HG03159 (cell line): ENCODE results near the gene LARGE1.

Experiments
- ATAC-seq: cut with Tn5 transposase; IDR thresholded peaks from one replicate; pipeline ENCODE4 v1.9.1; 2021; ENCODE audit warnings: mild to moderate bottlenecking, moderate library complexity; ENCODE audit not compliant: unreplicated experiment

LARGE1 gene

DNA sequence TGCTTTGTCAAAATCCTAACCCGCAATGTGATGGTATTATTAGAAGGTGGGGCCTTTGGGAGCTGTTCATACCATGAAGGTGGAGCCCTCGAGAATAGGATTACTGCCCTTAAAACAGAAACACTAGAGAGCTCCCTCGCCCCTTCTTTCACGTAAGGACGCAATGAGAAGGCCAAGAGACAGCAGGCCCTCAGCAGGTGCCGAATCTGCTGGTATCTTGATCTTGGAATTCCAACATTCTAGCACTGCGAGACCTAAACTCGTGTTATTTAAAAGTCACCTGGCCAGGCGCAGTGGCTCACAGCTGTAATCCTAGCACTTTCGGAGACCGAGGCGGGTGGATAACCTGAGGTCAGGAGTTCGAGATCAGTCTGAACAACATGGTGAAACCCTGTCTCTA, 33.1 kb downstream of the LARGE1 start:
- ATAC-seq = no peak

DNA sequence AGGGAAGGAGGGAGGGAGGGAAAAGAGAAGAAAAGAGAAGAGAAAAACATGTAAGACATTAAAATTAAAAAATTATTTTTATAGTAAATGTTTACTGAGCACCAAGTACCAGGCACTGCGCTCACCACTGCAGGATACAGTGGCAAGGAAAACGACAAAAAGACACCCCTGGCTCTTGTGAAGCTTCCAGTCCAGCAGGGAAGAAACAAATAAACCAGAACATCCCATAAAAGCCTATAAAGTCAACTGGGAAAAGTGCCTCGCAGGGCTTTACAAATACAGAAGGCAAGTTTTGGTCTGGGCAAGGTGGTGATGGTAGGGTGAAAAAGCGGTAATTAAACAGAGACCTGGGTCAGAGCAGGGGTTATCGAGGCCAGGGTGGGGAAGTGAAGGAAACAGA, 33.6 kb downstream of the LARGE1 start:
- ATAC-seq = no peak

DNA sequence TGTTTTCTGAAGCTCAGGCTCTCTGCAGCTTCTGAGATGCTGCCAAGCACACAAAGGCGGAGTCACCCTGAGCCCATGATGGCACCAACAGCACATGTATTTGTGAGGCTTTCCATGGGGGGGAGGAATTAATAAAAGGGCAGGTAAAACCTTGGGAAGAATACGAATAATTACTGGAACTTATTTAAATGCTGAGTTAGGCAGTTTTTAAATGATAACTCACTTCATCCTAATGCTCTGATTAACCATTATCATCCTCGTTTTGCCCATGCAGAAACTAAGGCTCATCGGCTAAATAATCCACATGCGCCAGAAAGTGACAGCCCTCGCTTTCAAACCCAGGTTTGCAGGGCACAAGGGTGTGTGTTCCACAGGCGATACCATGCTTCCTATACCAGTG, 35.4 kb downstream of the LARGE1 start:
- no peak for ATAC-seq

DNA sequence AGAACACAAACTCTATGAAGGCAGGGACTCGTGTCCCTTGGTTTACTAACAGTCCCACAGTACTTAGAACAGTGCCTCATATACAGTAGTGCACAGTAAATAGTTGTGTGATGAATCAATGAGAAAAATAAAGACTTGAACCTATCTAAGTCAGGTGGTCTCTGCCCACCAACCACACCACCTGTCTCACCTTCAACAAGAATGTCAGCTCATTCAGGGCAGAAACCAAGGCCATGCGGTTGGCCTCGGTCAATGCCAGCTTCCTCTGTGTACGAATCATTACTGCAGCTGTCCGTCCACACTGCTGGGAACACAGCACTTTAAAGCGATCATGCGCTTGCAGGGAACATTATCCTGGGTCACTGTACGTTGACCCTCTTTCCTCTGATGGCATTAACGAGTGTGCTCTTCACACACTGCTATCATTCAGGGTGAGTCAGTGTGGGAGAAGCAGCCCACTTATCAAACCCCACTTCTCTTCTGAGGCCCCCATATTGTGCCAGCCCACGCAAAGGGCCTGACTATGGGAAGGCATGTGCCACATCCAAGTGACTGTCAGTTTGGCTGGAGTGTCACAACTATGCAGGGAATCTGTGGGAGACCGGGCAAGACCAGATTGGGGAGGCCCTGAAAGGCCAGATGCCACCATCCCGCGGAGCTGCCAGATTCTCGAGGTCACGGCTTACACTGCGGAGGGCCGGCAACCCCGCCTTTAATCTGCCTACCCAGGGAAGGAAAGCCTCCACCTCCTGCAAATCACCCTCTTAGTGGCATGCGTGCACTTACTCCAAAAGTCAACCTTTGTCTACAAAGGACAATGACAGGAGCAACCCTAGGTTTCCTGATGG, 36.1 kb downstream of the LARGE1 start:
- no peak for ATAC-seq

DNA sequence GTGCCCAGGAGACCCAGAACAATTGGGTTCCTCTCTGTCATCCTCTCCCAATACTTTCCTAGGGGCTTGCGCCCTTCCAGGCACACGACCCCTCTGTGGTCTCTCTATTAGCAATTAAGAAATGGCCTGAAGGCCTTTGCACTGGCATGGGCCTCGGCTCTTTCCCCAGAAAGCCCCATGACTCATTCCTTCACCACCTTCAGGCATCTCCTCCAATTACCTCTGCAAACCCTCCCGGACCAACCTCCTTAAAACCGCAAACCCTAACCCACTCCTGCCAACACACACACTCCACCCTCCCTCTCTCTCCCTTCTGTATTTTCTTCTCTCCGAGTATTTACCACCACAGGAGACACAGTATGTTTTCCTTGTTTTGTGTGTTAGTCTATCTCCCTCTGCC, 36.7 kb downstream of the LARGE1 start:
- ATAC-seq = no peak

DNA sequence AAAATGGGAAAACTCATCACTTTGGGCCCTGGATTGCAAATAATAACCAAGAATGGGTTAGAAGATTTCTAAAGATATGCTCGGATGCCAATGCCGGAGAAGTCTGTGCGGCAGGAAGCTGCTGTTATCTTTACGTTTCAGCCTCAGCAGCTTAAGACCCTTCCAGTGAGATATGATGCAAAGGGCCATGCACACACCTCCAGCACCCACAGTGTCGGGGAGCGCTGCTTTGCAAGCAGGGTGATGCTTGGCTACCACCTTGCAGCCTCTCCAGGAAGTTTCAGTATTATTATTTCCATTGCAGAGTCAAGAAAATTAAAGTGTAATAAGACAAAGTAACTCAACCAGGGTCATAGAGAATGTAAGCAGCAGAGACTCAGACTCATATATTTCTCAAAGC, 37.3 kb downstream of the LARGE1 start:
- ATAC-seq = no peak

DNA sequence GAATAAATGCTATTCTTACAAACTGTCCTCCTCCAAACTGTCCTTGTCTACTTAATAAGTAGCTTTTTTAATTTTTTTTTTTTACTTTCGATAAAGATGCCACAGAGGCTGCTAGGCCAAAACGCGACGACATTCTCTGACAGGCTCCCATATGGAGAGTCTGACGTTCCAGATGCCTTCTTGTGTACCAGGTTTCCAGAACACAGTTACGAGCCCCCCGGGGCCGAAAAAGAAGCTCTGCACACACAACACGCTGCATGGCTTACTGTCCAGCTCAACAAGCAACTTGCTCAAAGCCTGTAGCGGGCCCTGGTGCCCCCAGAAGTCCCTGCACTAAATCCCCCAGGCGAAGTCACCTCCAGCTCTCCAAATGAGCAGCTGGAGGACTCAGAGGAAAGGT, 39.3 kb downstream of the LARGE1 start:
- ATAC-seq = no peak

DNA sequence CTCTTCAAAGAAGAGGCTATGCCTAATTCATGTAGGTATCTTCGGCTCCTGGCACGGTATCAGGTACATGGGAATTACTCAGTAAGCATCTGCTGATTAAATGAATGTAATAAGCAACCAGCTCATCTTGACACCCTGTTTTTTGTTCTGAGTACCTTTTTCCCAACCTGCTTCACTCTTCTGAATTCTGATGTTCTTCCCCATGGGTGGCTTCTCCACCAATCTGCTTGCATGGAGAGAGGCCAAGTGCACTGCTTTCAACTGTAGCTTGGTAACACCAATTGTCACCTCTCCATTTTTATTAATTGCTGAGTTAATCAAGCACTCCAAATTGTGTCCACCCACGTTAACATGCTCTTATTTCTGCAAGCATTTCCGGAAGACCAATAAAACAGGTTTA, 40.5 kb downstream of the LARGE1 start:
- ATAC-seq = no peak

DNA sequence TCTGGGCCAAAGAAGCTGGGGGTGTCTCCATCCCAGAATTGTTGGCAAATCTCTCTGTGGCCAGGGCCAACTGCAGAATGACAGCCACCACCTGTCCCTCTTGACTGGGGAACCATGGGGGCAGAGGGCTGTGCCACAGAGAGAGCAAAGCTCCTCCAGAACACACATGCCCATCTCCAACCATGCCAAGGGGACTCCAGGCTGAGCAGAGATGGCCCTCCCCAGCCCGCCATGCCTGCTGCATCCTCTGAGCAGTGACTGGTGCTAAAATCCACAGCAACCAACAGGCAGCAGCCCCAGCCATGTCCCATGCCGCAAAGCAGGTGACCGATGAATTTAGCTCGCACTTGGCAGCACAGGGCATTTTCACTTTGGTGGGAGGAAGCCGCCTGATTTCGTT, 45.0 kb downstream of the LARGE1 start:
- ATAC-seq = no peak

DNA sequence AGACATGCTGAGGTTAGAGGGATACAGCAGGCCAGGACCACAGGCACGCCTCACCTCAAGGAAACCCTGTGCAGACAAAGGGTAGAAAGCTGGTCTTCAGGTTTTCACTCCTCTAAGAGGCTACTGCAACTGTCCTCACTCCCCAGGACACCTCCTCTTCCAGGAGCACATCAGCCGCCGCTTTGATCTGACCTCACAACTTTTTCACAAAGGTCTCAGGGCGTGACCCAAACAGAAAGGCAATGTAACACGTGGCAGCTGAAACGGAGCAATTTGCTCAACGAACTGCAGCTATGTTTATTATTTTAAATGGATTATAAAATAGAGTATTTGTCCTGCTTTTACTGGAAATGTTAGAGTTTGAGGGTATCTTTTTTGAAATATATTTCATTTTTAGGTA, 46.1 kb downstream of the LARGE1 start:
- ATAC-seq = no peak

DNA sequence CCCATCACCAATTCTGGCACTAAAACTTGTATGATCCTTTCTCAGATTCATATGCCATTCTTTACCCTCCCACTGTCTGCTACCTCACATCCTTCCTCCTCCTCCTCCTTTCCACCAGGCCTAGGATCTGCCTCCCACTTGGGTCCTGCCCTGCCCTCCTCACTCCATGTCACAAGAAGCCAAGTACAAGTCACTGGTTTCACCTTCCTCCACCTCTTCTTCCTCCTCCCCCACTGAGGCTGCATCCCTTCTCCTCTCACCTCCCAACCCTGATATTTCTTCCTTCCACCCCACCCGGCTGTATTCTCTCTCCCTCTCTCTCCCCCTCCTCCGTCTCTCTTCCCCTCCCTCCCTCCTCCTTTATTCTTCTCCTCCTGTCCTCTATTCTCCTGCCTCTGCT, 46.6 kb downstream of the LARGE1 start:
- ATAC-seq = no peak

DNA sequence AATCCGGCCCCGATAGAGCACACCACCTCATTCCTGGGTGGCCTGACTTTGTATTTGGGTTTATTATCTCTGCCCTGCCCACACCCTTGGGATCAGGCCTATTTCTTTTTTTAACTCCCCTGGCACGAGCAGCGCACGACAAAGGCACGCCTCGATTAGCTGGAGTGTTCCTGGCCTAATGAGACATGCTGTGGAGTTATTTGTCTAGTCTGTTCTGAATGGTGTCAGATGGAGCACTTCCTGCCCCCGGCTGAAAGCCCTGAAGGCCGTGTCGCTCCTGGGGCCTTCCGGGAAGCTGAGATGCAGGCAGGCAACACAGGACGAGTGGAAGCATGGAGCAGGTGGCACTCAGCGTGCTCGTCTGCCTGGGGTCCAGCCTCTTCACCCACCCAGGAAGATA, 47.1 kb downstream of the LARGE1 start:
- no peak for ATAC-seq

DNA sequence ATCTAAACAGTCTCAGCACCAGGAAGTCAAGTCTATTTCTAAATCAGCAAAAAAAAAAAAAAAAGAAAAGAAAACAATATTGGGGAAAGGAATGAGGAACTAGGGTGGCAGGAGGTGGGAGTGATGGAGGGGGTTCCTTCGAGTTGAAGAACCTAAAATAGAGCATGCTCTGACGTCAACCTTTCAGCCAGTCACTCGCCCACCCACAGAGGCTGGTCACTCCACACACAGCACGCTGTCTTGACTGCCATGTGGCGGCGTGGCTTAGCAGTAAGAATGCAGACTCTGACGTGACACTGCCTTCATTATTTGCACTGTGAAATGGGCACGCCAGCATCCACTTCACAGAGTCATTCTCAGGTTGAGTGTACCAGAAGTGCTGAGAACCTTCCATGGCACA, 48.3 kb downstream of the LARGE1 start:
- no peak for ATAC-seq

DNA sequence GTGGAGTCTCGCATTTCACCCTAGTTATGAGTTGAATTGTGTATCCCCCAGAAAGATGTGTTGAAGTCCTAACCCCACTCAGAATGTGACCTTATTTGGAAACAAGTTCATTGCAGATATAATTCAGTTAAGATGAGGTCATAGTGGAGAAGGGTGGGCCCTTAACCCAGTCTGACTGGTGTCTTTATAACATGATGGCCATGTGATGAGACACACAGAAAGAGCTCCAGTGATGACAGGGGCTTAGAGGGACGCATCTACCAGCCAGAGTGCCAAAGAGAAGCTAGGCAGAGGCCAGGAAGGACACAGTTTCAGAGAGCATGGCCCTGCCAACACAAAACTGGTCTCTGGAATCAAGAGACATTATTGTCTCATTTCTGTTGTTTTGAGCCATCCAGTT, 50.3 kb downstream of the LARGE1 start:
- ATAC-seq = no peak

DNA sequence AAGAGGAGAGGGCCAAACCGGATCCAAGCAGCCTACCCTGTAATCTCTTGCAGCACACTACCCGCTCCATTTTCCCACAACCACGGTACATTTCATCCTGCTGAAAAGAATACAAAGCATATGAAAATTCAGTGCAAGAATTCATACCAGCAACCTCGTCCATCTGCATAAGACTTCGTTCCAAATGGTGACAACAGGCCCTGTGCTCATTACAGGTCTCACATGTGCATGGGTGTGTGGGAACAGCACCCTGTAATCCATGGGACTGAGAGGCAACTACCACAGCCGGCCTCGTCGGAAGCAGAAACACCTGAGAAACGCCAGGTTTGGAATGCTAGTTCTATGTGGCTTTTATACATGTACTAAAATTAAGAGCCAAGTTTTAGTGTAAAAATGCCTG, 52.3 kb downstream of the LARGE1 start:
- no peak for ATAC-seq

DNA sequence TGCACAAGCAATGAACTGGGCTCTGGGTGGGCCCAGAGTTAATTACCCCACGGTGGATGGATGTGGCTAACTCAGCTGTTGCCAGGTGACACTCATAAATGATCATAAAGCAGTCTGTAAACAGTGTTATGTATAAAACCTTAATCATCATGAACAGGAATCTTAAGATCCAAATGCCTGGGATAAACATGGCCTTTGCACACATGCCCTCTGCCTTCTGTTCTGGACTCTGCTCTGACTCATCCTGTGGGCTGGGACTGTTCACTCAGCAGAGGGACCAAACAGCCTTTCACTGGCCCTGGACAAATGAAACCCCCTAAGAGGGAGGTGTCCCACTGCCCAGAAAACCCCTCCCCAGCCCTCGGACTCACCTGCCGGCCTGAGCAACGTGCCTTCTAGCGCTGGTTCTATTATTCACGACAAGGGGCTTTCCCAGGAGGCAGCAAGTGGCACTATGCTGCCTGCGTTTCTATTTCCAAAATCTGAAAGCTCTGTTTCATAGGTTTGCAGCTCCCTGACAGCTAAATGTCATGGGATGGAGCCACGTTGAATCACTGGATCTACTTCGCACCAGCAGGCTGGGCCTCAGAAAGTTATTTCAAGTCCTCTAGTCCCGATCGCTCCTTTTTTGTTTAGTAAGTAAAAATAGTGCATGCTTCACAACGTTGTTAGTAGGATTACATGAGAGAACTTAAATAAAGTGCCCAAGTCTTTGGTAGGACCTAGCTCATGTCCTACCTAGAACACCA, 53.0 kb downstream of the LARGE1 start:
- ATAC-seq = no peak

DNA sequence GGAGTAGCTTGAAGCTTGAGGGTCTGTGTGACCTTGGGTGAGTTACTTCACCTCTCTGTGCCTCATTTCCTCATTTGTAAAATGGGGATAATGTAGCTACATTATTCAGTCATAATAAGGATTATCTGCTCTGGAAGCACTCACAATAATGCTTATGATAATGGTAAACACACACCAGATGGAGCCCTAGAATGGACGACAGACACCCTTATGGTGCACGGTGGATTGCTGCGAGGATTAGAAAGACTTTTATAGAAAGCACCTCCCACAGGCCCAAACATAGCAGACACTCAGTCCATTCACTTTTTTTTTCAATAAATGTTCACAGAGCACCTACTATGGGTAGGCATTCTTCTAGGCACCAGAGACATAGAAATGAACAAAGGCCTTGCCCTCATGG, 53.8 kb downstream of the LARGE1 start:
- ATAC-seq = no peak

DNA sequence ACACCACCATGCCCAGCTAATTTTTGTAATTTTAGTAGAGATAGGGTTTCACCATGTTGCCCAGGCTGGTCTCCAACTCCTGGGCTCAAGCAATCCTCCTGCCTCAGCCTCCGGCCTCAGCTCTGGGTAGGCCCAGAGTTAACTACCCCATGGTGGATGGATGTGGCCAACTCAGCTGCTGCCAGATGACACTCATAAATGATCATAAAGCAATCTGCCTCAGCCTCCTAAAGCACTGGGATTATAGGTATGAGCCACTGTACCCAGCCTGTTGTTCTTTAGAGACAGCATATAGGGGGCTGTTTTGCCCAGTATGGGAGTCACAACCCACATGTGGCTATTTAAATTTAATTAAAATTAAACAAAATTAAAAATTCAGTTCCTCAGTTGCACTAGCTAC, 54.3 kb downstream of the LARGE1 start:
- no peak for ATAC-seq

DNA sequence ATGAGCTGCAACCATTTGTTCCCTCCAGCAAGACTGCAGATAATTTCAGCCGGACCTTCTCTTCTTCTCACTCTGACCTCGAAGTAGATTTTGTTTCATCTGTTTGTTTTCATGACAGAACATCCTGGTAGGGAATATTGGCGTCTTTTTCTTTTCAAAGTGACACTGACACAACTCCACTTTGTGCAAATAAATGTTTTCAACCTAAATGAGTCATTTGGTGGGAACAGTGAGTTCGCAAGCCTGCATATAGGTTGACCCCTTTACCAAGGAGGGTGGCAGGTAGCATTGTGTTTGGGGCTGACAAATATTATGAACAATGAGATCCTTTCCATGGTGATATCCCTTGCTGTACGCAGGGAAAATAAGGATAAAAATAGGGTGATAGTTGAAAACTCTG, 55.0 kb downstream of the LARGE1 start:
- no peak for ATAC-seq

DNA sequence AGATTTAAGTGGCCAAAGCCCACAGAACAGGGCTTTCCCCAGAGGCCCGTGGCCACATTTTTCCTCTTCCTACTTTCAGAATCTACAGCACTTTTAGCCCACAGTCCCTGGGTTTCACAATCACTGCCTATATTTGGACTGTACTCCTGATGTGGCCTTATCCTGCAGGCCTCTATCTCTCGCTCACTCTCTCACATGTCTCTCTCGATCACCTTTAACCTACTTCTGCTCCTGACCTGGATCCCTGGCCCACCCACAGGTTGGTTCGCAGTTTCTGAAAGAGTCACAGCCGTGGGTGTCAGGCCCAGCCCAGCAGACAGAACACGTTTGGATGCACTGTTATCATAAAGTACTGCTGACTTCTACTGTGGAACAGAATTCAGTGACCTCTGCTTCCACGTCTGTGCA, 55.5 kb downstream of the LARGE1 start:
- ATAC-seq = no peak

DNA sequence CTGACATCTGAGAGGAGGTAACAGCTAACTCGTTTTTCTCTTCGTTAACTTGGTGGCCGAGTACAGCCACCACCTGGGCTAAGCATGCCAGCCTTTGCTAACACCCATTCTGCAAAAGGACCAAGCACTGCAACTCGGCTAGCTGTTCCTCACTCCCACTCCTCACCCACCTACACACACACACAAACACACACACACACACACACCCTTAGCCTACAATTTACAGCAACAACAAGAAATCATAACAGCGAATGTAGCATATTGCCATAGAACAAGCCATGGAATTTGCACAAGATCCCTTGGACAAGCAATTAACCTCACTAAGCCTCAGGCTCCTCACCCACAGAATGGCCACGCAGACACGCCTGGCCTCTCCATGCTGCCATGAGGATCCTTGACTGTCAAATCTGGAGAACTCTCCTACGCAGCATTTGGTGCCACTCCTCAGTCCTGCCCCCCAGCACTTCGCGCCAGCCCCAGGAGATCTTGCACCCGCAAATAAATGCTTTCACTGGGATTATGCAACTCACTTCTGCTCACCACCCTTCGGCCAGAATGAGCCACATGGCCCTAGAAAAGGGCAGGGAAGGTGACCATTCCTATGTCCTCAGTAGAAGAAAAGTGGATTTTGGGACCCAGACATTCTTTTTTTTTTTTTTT, 58.9 kb downstream of the LARGE1 start:
- ATAC-seq = no peak

DNA sequence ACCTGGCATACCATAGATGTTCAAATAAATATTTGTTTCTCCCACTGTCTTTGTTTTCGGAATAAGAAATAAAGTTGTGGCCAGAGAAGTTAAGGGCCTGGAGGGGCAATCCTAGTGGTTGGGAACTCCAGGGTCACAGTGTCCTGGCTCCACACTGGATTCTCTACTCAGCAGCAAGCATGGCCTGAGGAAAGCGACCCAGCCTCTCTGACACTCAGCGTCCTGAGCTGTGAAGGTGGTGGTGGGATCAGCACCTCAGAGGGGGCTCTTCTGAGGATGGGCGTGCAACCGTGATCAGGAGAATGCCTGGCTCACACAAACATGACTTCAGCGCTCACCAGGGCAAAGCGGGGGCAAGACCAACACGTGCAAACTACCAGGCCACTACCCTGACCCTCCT, 59.9 kb downstream of the LARGE1 start:
- ATAC-seq = no peak
